GM23338 (cell line): ENCODE data around the gene SEMA7A.

ENCODE experiments used
- CREB1 ChIP-seq: fragments of 250-450 bp; sonication (Bioruptor Pico); IDR thresholded peaks from 2 replicates; pipeline ENCODE4 v1.5.0; 2020; ENCODE audit warnings: low read depth, mild to moderate bottlenecking, moderate library complexity
- CTCF ChIP-seq, 2 experiments: fragments of 200-600 bp in 1 of 2; sonication (generic) in 1 of 2; conservative IDR thresholded peaks; 2 replicates each; pipeline versions ENCODE4 v1.5.1 to v1.6.1; 2016 to 2017; ENCODE audit warnings: antibody characterized with exemption in 2 of 2, low read depth in 2 of 2, mild to moderate bottlenecking in 2 of 2, moderate library complexity in 1 of 2
- EZH2 ChIP-seq: fragments of 200-600 bp; sonication (generic); IDR thresholded peaks from one replicate; pipeline ENCODE4 v1.8.0; 2017; ENCODE audit warnings: antibody characterized with exemption, mild to moderate bottlenecking, low read depth; ENCODE audit not compliant: unreplicated experiment
- EZH2phosphoT487 ChIP-seq: fragments of 200-600 bp; sonication (generic); IDR thresholded peaks from one replicate; pipeline ENCODE4 v1.8.1; 2018; ENCODE audit warnings: antibody characterized with exemption; ENCODE audit not compliant: unreplicated experiment
- JUNB ChIP-seq: IDR thresholded peaks from one replicate; pipeline ENCODE4 v1.6.1; 2016; ENCODE audit warnings: antibody characterized with exemption; ENCODE audit not compliant: unreplicated experiment
- NANOG ChIP-seq: IDR thresholded peaks from 2 replicates; pipeline ENCODE4 v1.6.1; 2016; ENCODE audit warnings: antibody characterized with exemption, borderline replicate concordance
- POLR2AphosphoS5 ChIP-seq: IDR thresholded peaks from 2 replicates; pipeline ENCODE4 v1.6.1; 2016; ENCODE audit warnings: antibody characterized with exemption, low read depth
- STAT1 ChIP-seq: IDR thresholded peaks from one replicate; pipeline ENCODE4 v1.6.1; 2016; ENCODE audit warnings: antibody characterized with exemption; ENCODE audit not compliant: unreplicated experiment
- ZNF114 ChIP-seq: fragments of 250-450 bp; sonication (Bioruptor Pico); IDR thresholded peaks from 2 replicates; pipeline ENCODE4 v1.5.0; 2020; ENCODE audit warnings: mild to moderate bottlenecking, moderate library complexity
- ZNF462 ChIP-seq: fragments of 250-450 bp; sonication (Bioruptor Pico); IDR thresholded peaks from 2 replicates; pipeline ENCODE4 v1.5.0; 2020; ENCODE audit warnings: mild to moderate bottlenecking, moderate library complexity
- TF ChIP-seq, protein P1 (sequence below): IDR thresholded peaks from one replicate; pipeline ENCODE4 v1.6.1; 2018; ENCODE audit warnings: antibody characterized with exemption; ENCODE audit not compliant: unreplicated experiment

GRCh38 chr15:74434263-74435136, 742 bp upstream of the SEMA7A start:
- TF ChIP-seq, protein P1, sequence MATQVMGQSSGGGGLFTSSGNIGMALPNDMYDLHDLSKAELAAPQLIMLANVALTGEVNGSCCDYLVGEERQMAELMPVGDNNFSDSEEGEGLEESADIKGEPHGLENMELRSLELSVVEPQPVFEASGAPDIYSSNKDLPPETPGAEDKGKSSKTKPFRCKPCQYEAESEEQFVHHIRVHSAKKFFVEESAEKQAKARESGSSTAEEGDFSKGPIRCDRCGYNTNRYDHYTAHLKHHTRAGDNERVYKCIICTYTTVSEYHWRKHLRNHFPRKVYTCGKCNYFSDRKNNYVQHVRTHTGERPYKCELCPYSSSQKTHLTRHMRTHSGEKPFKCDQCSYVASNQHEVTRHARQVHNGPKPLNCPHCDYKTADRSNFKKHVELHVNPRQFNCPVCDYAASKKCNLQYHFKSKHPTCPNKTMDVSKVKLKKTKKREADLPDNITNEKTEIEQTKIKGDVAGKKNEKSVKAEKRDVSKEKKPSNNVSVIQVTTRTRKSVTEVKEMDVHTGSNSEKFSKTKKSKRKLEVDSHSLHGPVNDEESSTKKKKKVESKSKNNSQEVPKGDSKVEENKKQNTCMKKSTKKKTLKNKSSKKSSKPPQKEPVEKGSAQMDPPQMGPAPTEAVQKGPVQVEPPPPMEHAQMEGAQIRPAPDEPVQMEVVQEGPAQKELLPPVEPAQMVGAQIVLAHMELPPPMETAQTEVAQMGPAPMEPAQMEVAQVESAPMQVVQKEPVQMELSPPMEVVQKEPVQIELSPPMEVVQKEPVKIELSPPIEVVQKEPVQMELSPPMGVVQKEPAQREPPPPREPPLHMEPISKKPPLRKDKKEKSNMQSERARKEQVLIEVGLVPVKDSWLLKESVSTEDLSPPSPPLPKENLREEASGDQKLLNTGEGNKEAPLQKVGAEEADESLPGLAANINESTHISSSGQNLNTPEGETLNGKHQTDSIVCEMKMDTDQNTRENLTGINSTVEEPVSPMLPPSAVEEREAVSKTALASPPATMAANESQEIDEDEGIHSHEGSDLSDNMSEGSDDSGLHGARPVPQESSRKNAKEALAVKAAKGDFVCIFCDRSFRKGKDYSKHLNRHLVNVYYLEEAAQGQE: no peak
- TF ChIP-seq ZNF462 (CRISPR knock-in tag): no peak
- no peak for TF ChIP-seq CTCF (conservative IDR thresholded peaks at IDR 0.05; ENCODE audit: low read depth in 2 of 2)
- no peak for TF ChIP-seq EZH2
- TF ChIP-seq CREB1 (CRISPR knock-in tag): no peak
- TF ChIP-seq EZH2phosphoT487: no peak
- TF ChIP-seq JUNB: no peak
- no peak for TF ChIP-seq POLR2AphosphoS5
- TF ChIP-seq STAT1: no peak
- no peak for TF ChIP-seq NANOG
- no peak for TF ChIP-seq ZNF114 (CRISPR knock-in tag)
